Measurements from ENCODE around the gene STK11IP. TPM values are rescaled to one million over a fixed set of nuclear protein-coding genes. Genes with fewer than 3 reads are reported as not detected.

The STK11IP gene
- total RNA-seq, 1 donor from 2014 or later, result 25.7 TPM

DNA sequence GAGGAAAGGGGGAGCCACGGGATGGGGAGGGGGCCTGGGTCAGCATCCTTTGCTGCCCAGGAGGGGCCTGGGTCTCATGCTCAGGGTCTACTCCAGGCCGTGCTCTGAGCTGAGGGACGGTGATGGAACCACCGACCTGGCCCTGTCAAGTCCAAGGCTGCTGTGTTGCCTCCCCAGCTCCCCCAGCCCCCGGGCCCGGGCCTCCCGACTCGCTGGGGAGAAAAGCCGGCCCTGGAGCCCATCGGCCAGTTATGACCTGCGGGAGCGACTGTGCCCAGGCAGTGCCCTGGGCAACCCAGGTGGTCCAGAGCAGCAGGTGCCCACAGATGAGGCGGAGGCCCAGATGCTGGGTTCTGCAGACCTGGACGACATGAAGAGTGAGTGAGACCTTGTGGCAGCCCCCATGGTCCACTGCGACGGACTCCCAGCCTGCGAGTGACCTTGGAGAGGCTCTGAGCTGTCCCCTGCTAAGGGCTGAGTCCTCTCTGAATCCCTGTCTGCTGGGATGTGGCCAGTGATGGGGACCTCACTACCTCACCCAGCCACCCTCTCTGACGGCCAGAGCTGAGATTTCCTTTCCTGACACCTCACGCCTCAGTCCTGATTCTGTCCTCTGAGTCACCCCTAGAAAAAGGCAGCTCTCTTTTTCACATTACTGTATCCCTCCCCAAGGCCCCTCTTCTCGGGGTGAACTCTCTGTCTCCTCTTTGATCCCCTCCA, 32.5 kb downstream of the STK11IP start:
- no peak for DNase-seq
- TF ChIP-seq CTCF (IDR thresholded peaks at IDR 0.05), result no peak

DNA sequence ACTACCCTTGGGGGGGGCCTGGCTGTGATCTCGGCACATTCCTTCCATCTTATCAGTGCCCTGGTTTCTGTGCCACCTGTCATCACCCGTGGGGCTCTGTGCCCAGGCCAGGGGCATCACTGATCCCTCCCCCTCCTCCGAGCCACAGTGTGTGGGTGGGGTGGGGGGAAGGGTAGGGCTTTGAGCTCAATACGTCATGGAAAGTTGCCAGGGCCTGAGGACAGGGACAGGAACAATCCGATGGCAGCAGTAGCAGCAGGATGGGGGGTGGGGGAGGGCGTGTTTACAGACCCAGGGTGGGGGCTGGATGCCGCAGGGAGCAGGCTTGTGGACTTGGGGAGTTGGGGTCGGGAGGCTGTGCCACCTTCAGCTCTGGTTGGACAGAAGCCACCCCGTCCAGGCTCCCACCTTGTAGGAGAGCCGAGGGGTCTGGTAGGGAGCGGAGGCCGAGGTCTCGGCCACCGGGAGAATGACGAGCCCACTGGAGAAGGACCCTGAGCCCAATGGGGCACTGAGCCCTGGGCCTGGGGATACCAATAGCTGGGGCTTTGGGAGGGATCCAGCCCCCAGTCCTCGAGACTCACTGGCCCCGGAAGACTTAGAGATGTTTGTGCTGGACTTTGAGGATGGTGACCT, 33.2 kb downstream of the STK11IP start:
- no peak overlapping the region for H3K4me3 ChIP-seq
- H3K36me3 ChIP-seq, result no peaks in the 10 kb centered on the region
- TF ChIP-seq CTCF (IDR thresholded peaks at IDR 0.05), result no peak
- H3K27ac ChIP-seq, result no peak overlapping the region
- no peaks in the 10 kb centered on the region for H3K9me3 ChIP-seq
- H3K4me1 ChIP-seq, result no peaks in the 10 kb centered on the region
- no peaks in the 10 kb centered on the region for H3K27me3 ChIP-seq
- intact Hi-C loops (cut with DNase I), result no loop called here
- DNase-seq, result no peak
- ATAC-seq, result no peak

More for the DNA sequence above, 32.5 kb downstream of the STK11IP start:
- Histone ChIP-seq H3K27ac (no peak overlapping the region), H3K4me1 (no peaks in the 10 kb centered on the region), H3K27me3 (no peaks in the 10 kb centered on the region), H3K9me3 (no peaks in the 10 kb centered on the region), H3K4me3 (no peak overlapping the region), H3K36me3 (no peaks in the 10 kb centered on the region)
- intact Hi-C loops (cut with DNase I), result no loop called here
- no peak for ATAC-seq

DNA sequence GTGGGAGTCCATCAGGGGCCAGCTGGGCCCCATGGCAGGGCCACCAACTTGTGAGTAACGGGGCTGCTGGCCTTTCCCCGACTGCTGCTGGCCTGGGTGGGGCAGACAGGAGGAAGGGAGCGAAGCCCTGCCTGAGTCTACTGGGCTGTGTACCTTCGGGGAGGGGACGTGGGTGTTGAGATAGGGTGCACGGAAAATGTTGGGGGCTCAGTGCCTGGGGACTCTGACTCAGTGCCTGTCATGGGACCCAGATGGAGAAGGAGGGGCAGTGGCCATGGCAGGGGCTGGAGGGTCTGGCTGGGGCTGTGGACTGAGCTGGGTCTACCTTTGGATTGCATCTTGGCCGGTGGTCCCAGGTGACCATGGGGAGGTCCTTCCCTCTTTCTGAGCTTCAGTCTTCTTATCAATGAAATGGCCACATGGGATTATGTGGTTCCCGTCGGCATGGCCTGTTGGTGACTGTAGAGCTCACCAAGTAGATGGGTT, 33.8 kb downstream of the STK11IP start:
- DNase-seq, result no peak
- H3K9me3 ChIP-seq, result no peaks in the 10 kb centered on the region
- no peaks in the 10 kb centered on the region for H3K27me3 ChIP-seq
- intact Hi-C loops (cut with DNase I), result no loop called here
- no peak for ATAC-seq
- H3K36me3 ChIP-seq, result no peaks in the 10 kb centered on the region
- H3K4me3 ChIP-seq, result no peak overlapping the region
- TF ChIP-seq CTCF (IDR thresholded peaks at IDR 0.05), result no peak
- no peak overlapping the region for H3K27ac ChIP-seq
- H3K4me1 ChIP-seq, result no peaks in the 10 kb centered on the region

GRCh38 chr2:219631904-219632759, 34.5 kb downstream of the STK11IP start:
- intact Hi-C loops (cut with DNase I), result no loop called here

GRCh38 chr2:219632760-219633105, 35.1 kb downstream of the STK11IP start:
- Histone ChIP-seq H3K4me3 (no peak overlapping the region), H3K27ac (no peak overlapping the region), H3K9me3 (no peaks in the 10 kb centered on the region), H3K4me1 (no peaks in the 10 kb centered on the region), H3K27me3 (no peaks in the 10 kb centered on the region), H3K36me3 (no peaks in the 10 kb centered on the region)
- intact Hi-C loops (cut with DNase I), result no loop called here
- no peak for ATAC-seq
- DNase-seq, result no peak
- no peak for TF ChIP-seq CTCF (IDR thresholded peaks at IDR 0.05)

More at GRCh38 chr2:219631904-219632759, 34.5 kb downstream of the STK11IP start:
- no peak overlapping the region for H3K27ac ChIP-seq
- H3K4me3 ChIP-seq, result no peak overlapping the region
- DNase-seq (no peak), ATAC-seq (no peak)
- no peak for TF ChIP-seq CTCF (IDR thresholded peaks at IDR 0.05)
- H3K36me3 ChIP-seq, result no peaks in the 10 kb centered on the region
- H3K9me3 ChIP-seq, result no peaks in the 10 kb centered on the region
- no peaks in the 10 kb centered on the region for H3K27me3 ChIP-seq
- H3K4me1 ChIP-seq, result no peaks in the 10 kb centered on the region

All from upper lobe of right lung (tissue), 1 donor.